GM21717 (cell line): ENCODE measurements around the gene NLE1.
"Not testable (repeated sequence)": the region's sequence is repeated elsewhere in the genome, so short reads cannot be mapped to it uniquely, and the experiment has no call there.

Source experiments
- ATAC-seq: cut with Tn5 transposase; IDR thresholded peaks from one replicate; pipeline ENCODE4 v1.9.1; 2021; ENCODE audit warnings: mild to moderate bottlenecking, moderate library complexity; ENCODE audit not compliant: unreplicated experiment

NLE1 gene

GRCh38 chr17:35162755-35163154 is 20.7 kb upstream of the NLE1 start:
- no peak for ATAC-seq

GRCh38 chr17:35161281-35161761 is 19.2 kb upstream of the NLE1 start:
- ATAC-seq = no peak

DNA sequence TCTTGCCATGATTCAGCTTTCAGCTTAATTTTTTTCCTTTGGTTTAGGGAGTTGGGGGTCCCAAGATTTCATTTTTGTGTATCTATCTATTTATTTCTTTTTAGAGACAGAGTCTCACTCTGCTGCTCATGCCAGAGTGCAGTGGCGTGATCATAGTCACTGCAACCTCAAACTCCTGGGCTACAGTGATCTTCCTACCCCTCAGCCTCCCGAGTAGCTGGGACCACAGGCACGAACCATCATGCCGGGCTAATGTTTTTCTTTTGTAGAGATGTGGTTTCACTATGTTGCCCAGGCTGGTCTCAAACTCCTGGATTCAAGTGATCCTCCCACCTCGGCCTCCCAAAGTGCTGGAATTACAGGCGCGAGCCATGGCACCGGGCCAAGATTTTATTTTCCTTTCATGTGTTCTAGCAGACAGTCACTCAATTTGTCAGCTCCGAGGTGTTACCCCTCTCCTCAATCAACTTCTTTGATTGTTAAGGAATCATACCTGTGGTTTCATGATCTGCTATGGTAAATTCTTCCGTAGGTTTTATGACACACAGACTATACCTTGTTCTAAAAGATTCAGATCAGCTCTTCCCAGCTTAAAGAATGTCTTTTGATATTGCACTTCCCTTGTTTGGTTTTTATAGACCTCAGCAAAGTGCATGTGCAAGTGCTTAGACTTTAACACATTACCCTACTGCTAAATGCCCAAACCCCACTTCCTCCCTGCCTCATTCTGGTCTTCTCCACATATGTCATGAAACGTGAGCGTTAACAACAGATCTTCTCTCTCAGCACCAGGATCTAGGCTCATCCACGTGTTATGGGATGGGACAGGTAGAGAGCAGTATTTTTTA is 18.5 kb upstream of the NLE1 start:
- no peak for ATAC-seq

DNA sequence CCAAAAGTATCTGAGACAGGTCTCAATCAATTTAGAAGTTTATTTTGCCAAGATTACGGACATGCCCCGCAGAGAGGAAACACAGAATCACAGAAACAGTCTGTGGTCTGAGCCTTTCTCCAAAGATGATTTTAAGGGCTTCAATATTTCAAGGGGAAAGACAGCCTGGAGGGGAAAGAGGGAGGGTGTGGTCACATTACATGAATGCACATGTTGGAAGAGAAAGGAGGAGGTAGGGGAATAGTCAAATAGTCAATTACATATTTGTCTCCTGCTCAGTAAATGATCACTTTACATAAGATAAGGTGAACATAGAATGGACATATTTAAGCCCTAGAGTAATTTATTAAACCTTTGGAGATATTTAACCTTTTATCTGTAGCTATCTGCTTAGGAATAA is 17.8 kb upstream of the NLE1 start:
- no peak for ATAC-seq

DNA sequence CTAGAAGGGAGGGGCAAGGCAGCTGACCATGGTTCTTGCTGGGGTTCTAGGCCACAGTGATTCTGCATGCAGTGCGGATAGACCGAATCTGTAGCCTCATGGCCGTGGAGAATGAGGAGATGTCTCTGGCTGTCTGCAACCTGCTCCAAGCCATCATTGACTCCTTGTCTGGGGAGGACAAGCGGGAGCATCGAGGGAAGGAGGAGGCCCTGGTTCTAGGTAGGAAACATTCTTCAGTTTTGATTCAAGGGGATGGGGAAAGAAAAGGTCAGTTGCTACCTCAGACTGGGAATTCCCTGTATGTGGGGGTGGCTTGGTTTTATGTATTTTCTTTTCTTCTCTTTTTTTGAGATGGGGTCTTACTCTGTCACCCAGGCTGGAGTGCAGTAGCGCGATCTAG is 13.1 kb upstream of the NLE1 start:
- ATAC-seq = no peak

DNA sequence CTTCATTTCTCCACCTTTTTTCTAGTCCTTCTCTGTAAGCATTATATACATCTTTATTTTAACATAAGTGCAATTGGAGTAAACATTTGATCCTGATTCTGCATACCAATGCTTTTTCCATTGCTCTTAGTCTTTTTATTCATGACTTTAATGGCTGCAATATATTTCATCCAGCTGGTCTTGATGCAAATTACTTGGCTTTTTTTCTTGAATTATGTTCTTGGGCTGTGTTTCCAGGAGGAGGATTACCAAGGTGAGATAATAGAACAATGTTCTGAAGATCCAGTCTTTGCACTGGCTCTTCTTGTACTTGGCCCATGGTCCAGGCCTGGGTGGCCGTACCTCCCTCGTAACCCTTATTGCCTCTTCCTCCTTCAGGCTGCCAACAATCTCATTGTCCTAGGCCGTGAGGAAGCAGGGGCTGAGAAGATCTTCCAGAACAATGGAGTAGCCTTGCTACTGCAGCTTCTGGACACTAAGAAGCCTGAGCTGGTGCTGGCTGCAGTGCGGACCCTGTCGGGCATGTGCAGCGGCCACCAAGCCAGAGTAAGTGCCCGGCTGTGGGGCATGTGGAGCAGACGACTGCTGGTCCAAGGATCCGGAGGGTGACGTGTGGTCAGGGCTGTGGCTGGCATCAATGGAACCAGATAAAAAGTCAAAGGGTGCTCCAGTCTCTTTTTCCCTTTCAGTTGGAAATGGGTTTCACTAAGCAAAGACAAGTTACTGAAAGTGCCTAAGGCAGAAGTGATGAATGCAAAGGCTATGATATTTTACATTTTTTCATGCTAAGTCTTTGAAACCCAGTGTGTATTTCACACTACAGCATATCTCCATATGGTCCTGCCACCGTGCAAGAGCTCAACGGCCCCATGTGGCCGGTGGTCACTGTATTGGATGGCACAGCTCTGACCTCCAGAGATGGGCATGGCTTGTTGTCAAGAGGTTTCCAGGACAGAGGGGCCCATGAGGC is 12.4 kb upstream of the NLE1 start:
- no peak for ATAC-seq

- no peak for ATAC-seq
These were observed 10.5 kb upstream of the NLE1 start for GRCh38 chr17:35152421-35153140.

DNA sequence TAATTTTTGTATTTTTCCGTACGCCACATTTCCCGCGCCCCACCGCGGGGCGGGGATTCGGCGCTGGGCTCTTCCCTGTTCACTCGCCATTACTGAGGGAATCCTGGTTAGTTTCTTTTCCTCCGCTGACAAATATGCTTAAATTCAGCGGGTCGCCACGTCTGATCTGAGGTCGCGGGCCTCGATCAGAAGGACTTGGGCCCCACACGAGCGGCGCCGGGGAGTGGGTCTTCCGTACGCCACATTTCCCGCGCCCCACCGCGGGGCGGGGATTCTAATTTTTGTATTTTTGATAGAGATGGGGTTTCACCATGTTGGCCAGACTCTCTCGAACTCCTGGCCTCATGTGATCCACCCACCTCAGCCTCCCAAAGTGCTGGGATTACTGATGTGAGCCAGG is 9.0 kb upstream of the NLE1 start:
- ATAC-seq = not testable (repeated sequence)

DNA sequence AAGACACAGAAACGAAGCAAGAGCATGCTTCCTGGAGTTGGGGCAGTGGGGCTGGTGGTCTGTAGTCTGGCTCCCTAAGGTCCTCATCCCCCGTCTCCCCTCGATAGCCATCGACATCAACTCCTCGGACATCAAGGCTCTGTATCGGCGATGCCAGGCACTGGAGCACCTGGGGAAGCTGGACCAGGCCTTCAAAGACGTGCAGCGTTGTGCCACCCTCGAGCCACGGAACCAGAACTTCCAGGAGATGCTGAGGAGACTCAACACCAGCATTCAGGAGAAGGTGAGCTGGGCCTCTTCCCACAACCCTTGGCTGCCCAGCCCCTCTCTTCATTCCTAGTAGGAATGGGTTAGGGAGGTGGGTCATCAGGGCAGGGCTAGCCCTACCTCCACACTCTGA is 7.8 kb upstream of the NLE1 start:
- ATAC-seq = no peak

DNA sequence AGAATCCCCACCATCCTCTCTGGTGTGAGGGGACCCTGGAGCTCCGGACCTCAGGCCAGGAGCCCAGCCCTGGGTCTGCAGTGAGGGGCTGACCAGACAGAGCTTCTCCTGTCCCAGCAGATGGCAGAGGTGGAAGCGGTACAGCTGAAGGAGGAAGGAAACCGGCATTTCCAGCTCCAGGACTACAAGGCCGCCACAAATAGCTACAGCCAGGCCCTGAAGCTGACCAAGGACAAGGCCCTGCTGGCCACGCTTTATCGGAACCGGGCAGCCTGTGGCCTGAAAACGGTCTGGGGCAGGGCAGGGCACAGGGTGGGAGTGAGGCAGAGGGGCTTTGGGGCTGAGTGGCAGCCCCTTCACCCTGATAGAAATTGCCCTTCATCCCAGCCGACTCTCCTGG is 6.0 kb upstream of the NLE1 start:
- ATAC-seq = no peak

DNA sequence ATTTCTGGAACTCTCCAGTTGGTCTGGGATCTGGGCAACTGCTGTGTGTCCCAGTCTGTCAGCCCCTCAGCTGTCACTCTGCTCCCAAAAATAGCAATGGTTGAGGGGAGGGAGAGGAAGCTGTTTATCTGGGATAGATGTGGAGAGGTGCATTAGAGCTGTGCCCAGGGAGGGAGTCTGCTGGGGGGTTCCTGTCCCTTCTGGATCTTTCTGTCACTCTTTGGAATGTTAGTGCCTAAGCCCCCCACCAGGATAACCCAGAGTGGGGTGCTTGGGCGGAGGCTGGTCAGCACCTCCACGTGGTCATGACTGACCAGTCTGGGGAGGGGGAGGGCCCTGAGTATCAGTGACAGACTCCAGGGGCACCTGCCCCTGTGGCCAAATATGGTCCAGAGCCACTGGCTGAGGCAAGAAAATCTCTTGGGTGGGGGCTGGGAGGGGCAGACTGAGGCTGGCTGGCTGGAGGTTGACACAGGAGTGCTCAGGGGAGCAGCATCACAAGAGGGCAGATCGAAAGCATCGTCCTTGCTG is 5.3 kb upstream of the NLE1 start, which contains the start of gene UNC45B:
Gene UNC45B (plus strand): TSS at position 443 of the 531 bp plus-strand sequence. CDS start 447 bp downstream, outside the sequence.
- ATAC-seq = no peak

DNA sequence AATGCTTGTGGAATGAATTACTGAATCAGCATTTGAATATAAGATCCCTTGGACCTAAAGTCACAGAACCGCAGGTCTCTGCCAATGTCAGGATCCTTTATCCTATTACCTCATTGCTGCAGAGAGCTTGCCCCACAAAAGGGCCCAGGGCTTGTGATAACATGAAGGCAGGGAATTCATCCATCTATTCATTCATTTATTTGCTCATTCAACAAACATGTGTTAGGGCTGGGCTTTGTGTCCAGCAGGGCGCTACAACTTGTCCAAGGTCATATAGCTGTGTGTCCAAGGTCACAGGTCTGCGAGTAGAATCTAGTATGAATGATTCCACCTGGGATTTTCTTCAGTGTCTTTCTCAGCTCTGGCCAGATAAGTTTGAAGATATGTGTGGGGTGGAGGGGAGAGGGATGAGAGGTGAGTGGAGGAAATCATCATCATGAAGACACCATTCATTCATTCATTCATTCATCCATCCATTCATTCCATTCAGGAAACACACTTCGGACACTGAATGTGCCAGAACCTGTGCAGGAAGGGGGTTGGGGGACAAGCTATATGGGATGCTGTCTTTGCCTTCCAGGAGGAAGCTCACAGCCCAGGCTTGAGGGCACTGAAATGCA is 4.2 kb upstream of the NLE1 start:
- no peak for ATAC-seq

DNA sequence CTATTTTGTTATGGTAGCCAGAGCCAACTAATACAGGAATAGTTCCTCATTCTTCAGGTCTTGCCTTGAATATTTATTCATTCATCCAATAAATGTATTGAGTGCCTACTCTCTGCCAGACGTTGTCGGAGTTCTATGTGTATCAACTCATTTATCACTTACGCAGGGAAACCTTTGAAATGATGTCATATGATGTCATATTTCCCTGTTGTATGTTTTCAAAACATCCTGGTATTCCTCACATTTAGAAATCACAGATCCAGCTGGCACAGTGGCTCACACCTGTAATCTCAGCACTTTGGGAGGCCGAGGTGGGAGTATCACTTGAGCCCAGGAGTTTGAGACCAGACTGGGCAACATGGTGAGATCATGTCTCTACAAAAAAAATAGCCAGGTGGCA is 2.7 kb upstream of the NLE1 start:
- no peak for ATAC-seq

GRCh38 chr17:35142467-35142796 is 329 bp upstream of the NLE1 start:
- ATAC-seq = no peak

GRCh38 chr17:35138218-35138617 is 3.9 kb downstream of the NLE1 start:
- ATAC-seq = no peak

- ATAC-seq = no peak
These were observed 6.8 kb downstream of the NLE1 start for GRCh38 chr17:35135322-35135721.

DNA sequence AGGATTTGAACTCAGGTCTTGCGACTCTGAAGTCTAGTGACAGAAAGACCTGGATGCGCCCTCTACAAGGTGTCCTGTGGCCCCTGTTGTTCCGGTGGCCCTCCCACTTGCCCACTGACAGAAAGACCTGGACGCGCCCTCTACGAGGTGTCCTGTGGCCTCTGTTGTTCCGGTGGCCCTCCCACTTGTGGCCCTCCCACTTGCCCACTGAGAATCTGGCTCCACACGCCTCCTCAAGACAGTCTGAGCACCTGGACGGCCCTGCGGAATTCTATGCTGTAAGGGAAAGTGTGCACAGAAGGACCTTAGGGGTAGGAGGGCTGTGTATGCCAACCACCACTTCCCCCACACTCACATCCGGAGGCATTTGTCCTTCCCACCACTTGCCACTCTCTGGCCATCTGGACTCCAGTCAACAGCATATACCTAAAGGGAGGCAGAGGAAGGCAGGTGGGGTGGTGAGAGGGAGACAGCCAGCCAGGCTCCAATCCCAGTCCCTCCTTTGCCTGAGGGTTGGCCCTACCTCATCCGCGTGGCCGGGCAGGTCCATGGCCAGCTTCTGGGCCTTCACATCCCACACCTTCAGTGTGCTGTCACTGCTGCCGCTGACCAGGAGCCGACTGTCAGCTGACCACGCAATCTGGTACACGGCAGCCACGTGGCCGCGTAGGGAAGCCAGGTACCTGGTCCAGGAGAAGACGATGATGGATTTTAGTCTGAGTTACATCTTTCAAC is 9.1 kb downstream of the NLE1 start:
- no peak for ATAC-seq

- ATAC-seq = no peak
These were observed 10.0 kb downstream of the NLE1 start for GRCh38 chr17:35132099-35132498.

DNA sequence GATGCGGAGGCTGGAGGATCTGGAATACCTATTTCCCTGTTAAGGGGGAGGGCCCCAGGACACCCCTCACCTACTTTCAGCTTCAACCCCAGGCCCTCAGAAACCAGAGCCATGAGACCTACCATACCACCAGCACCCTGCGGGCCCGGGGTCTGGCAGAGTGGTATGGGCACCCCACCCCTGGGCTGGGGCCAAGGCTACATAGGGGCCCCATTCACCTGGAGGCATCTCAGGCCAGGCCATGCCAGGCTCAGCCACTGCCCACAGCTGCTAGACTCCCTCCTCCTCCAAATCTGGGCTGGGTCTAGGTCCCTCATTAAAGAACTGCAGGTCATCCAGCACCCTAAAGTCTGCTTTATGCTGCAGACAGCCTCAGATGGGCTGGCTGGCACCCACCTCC is 11.7 kb downstream of the NLE1 start:
- no peak for ATAC-seq

DNA sequence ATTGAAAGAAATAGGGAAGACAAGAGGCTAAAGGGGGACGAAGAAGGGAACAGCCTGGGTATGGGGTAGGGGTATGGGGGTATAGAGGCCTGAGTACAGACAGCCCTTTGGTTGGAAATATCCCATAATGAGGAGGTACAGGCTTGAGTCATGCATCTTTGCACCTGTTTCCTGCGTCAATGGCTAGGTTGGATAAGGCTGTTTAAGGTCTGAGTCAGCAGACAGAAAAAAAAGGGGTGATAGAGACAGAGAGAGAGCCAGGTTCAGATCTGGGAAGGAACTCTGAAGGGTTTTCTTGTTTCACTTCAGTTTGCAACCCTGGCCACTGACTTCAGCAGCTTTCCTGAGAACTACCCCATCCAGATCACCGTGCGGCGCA is 12.1 kb downstream of the NLE1 start:
- no peak for ATAC-seq
